Kidney epithelial cell (primary cell): ENCODE data around the gene NTSR2. TPM values are rescaled to one million over a fixed set of nuclear protein-coding genes. Genes with fewer than 3 reads are reported as not detected.

Experiments
- DNase-seq: peaks from one replicate; pipeline ENCODE4 v3.0.0-alpha.2; 2010; ENCODE audit warnings: low read depth
- H3K27me3 ChIP-seq: 2 replicates; pipeline ENCODE4 v1.6.0; 2011; ENCODE audit warnings: low read length; ENCODE audit not compliant: control insufficient read depth, insufficient read depth
- H3K36me3 ChIP-seq: 2 replicates; pipeline ENCODE4 v1.5.1; 2011; ENCODE audit warnings: low read length; ENCODE audit not compliant: control insufficient read depth, insufficient read depth
- H3K4me3 ChIP-seq: 2 replicates; pipeline ENCODE4 v1.5.1; 2011; ENCODE audit warnings: low read depth, mild to moderate bottlenecking, control low read depth, low read length
- total RNA-seq: library from RNA; depleted of rRNA; stranded (reverse); fragments of >200 nt; gene quantifications from 2 replicates; pipeline ENCODE4 v1.2.3, GENCODE V29; 2015
- TF ChIP-seq, protein P1 (sequence below): IDR thresholded peaks from 2 replicates; pipeline ENCODE4 v1.5.1; 2011; ENCODE audit warnings: mild to moderate bottlenecking, moderate library complexity, low read length, control low read depth, inconsistent platforms; ENCODE audit not compliant: insufficient read depth, poor library complexity, severe bottlenecking

The NTSR2 gene
- total RNA-seq, 1 donor from 2014 or later, result not detected

DNA sequence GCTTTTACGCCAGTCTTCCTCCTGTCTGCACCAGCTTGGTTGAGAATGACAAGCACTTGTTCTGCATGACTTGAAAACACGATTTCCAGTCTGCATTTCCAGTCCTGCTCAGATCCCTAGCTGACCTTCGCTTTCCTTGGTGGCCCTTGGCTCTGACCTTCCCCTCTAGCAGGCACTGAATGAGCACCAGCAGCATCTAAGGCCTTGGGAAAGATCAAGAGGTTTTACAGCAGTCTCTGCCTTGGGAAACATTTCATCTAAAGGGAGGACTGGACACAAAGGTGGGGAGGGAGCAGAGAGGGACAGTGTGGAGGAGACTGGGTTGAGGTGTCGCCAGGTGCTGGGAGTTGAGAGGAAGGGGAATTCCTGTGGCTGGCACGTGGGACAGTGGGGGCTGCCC is 30.5 kb downstream of the NTSR2 start:
- TF ChIP-seq, protein P1, sequence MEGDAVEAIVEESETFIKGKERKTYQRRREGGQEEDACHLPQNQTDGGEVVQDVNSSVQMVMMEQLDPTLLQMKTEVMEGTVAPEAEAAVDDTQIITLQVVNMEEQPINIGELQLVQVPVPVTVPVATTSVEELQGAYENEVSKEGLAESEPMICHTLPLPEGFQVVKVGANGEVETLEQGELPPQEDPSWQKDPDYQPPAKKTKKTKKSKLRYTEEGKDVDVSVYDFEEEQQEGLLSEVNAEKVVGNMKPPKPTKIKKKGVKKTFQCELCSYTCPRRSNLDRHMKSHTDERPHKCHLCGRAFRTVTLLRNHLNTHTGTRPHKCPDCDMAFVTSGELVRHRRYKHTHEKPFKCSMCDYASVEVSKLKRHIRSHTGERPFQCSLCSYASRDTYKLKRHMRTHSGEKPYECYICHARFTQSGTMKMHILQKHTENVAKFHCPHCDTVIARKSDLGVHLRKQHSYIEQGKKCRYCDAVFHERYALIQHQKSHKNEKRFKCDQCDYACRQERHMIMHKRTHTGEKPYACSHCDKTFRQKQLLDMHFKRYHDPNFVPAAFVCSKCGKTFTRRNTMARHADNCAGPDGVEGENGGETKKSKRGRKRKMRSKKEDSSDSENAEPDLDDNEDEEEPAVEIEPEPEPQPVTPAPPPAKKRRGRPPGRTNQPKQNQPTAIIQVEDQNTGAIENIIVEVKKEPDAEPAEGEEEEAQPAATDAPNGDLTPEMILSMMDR, result no peak
- Histone ChIP-seq H3K27me3 (peaks cover 6% of the 10 kb centered on the region), H3K4me3 (no peak overlapping the region), H3K36me3 (no peaks in the 10 kb centered on the region)
- DNase-seq, result no peak

DNA sequence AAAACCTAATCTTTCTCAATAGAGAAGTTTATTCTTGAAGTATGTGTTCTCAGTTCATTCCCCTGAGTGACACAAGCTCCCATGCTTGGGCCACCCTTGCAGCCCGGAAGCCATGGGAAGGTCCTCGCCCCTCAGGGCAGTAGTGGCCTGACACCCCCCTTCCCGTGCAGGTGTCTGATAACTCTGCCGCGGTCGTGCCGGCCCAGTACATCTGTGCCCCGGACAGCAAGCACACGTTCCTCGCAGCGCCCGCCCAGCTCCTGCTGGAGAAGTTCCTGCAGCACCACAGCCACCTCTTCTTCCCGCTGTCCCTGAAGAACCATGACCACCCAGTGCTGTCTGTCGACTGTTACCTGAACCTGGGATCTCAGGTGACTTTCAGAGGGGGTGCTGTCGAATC is 32.4 kb downstream of the NTSR2 start:
- Histone ChIP-seq H3K27me3 (peaks cover 4% of the 10 kb centered on the region), H3K36me3 (no peaks in the 10 kb centered on the region), H3K4me3 (no peak overlapping the region)
- no peak for DNase-seq
- TF ChIP-seq, protein P1, result no peak

DNA sequence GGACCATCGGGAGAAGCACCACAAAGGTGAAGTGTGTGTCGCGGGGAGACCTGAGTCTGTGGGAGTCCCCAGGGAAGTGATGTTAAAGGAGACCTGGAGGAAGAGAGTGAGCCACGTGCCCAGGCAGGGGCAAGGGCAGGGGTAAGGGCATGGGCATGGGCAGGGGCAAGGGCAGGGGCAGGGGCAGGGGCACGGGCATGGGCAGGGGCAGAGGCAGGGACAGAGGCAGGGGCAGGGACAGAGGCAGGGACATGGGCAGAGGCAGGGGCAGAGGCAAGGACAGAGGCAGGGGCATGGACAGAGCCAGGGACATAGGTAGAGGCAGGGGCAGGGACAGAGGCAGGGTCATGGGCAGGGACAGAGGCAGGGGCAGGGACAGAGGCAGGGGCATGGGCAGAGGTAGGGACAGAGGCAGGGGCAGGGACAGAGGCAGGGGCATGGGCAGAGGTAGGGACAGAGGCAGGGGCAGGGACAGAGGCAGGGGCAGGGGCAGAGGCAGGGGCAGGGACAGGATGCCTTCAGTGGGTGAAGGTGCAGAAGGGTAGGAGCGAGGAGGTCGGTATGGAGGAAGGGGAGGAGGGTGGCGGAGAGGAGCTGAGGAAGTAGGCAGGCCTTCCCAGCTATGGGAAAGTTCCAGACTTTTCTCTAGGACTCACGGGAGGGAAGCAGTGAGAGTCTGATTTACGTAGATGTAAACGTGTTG is 33.3 kb downstream of the NTSR2 start:
- TF ChIP-seq, protein P1, result no peak

DNA sequence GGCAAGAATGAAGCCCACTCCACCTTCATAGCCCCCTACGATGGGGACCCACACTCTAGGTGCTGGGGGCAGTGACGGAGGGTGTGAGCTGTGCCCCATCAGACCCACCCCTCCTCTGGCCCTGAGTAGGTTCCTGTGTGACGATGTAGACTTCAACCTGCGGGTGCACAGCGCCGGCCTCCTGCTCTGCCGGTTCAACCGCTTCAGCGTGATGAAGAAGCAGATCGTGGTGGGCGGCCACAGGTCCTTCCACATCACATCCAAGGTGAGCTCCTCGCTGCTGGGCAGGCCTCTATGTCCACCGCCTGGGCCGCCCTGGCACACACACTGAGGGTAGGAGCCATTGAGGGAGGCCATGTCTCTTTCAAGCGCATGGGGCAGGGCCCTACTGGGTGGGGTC is 34.9 kb downstream of the NTSR2 start:
- H3K4me3 ChIP-seq, result no peak overlapping the region
- no peak for DNase-seq
- peaks cover 4% of the 10 kb centered on the region for H3K27me3 ChIP-seq
- TF ChIP-seq, protein P1, result no peak
- no peaks in the 10 kb centered on the region for H3K36me3 ChIP-seq

More for the DNA sequence above, 33.3 kb downstream of the NTSR2 start:
- no peak for DNase-seq
- peaks cover 4% of the 10 kb centered on the region for H3K27me3 ChIP-seq
- no peak overlapping the region for H3K4me3 ChIP-seq
- H3K36me3 ChIP-seq, result no peaks in the 10 kb centered on the region

DNA sequence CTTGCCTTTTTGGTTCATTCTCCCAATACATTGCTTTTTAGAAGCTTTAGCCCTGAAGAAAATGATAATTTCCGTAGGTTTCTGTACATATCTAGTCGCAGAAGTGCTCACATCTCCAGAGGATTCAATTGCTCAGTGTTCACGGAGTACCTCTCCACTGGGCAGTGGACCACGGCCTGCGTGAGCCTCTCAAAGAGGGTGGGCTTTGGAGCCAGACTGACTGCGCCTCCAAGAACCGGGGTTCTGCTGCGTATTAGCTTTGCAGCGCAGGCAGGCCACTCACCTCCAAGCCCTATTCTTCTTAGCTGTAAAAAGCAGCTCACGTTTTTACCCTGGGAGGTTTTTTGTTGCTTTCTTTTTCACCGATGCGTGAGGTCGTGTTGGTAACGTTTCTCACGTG is 35.4 kb downstream of the NTSR2 start:
- no peaks in the 10 kb centered on the region for H3K36me3 ChIP-seq
- DNase-seq, result no peak
- TF ChIP-seq, protein P1, result no peak
- peaks cover 6% of the 10 kb centered on the region for H3K27me3 ChIP-seq
- no peak overlapping the region for H3K4me3 ChIP-seq
